ENCODE data around the gene EFCAB6. TPM values are rescaled to one million over a fixed set of nuclear protein-coding genes. Genes with fewer than 3 reads are reported as not detected.

The EFCAB6 gene
- total RNA-seq, 1 donor from 2014 or later: 1.7 TPM

DNA sequence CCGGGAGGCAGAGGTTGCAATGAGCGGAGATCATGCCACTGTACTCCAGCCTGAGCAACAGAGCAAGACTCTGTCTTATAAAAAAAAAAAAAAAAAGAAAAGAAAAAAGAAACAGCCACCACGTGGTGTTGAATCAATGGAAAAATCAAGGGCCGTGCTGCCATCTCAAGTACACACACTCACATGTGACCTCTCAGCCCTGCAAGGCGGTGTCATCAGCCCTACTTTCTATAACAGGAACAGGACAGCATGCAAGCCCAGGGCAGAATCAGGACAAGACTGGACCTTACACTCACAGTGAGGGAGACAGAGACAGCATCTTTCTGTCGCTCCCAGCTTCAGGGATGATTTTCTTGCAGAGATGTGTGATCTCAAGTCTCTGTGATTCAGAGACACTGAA lies 220.7 kb downstream of the EFCAB6 start:
- DNase-seq: no peak
- no peak for ATAC-seq (ENCODE audit: poor library complexity)
- intact Hi-C loops (cut with DNase I): no loop called here

DNA sequence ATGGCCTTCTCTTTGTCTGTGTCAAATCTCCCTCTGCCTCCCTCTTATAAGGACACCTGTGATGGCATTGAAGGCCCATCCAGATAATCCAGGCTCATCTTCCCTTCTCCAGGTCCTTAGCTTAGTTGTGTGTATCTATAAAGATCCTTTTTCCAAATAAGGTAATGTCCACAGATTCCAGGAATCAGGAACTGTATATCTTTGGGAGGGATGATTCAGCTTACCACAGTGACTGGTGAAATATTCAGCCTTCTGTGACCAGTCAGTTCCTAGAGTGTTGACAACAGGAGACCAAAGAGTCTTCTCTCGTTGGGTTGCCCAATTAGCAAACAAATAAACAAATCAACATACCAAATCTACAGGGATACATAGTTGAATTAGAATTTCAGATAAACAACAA lies 224.5 kb downstream of the EFCAB6 start:
- ATAC-seq (ENCODE audit: poor library complexity): no peak
- intact Hi-C loops (cut with DNase I): no loop called here

DNA sequence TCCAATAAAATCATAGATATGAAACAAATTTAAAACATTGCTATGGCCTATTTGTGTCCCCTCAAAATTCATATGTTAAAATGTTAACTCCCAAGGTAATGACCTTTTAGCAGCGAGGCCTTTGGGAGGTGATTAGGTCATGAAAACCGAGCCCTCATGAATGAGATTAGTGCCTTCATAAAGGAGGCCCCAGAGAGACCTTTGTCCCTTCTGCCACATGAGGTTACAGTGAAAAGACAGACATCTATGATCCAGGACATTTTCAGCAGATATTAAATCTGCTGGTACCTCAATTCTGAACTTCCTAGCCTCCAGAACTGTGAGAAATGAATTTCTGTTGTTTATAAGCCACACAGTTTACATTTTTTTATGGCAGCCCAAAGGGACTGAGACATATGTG lies 228.6 kb downstream of the EFCAB6 start:
- ATAC-seq (ENCODE audit: poor library complexity) (no peak), DNase-seq (no peak)
- intact Hi-C loops (cut with DNase I): no loop called here

More for the DNA sequence above, 224.5 kb downstream of the EFCAB6 start:
- DNase-seq: no peak

DNA sequence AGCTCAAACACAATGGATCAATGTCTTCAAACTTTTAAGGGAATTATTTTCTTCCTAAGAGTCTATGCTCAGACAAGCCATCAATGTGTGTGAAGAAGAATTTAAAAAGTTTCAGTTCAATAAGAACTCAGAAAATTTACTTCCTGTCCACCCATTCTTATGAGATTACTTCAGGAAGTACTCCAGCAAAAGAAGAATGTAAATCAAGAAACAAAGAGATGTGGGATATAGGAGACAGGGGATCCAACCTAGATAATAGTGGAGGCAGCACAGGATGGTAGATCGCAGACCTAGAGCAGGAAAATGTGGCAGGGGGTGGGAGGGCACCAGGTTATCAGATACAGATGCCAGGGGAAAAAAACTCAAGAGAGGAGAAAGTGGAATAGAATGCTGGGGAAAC lies 229.7 kb downstream of the EFCAB6 start:
- ATAC-seq (ENCODE audit: poor library complexity): no peak
- no peak for DNase-seq
- intact Hi-C loops (cut with DNase I): no loop called here

DNA sequence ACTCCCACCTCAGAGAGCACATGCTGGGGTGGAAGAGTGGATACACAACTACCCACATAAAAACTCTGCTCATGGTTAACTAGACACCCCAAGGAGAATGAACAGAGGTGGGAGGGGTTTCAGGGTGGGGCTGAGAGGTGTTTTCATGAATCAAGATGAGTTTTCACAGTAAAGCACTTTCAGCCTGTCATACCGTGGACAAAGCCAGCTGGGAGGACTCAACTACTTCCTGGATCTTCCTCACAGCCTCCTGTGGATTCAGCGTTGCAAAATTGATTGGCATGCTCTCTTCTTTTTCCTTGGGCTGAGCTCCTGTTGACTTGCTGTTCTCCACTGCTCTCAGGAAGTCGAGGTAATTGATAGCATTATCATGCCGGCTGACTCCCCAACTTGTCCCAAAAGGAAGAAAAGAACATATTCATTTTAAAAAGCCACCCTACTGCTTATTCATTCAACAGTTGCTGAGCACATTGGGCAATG lies 231.8 kb downstream of the EFCAB6 start:
- intact Hi-C loops (cut with DNase I): no loop called here
- DNase-seq: no peak
- no peak for ATAC-seq (ENCODE audit: poor library complexity)

DNA sequence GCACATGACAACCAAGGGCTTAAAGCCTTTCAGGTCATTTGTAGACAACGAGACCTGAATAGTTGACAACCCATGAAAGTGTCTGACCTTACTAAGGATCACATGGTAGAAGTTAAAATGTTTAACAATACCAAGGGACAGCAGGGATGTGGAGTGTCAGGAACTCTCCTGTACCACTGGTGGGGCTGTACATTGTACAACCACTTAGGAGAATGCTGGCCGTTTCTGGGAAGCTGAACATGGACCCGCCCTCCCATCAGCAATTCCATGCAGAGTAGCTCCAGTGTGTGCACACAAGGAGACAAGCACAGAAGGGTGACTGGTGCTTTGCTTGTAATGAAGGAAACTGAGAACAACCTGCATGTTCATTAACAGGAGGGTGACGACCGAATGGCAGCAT lies 237.4 kb downstream of the EFCAB6 start:
- no peak for ATAC-seq (ENCODE audit: poor library complexity)
- intact Hi-C loops (cut with DNase I): no loop called here

DNA sequence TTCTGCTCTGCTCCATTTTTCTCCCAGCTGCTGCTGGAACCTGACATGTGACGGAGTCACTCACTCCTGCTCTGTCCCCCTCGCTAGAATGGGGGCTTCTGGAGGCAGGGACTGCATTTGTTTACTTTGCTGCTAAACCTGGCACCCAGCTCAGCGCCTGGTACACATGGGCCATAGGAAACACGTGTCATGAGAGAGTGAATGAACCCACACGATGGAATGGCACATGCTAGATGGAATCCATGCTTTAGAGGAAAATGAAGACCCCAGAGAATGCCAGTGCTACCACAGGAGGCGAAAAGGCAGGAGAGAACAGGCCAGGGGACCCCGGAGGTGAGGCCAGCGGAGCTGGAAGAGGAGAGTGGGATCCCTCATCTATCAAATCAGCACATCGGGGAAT lies 239.4 kb downstream of the EFCAB6 start:
- no peak for DNase-seq
- intact Hi-C loops (cut with DNase I): no loop called here
- ATAC-seq (ENCODE audit: poor library complexity): no peak

More for the DNA sequence above, 237.4 kb downstream of the EFCAB6 start:
- DNase-seq: no peak

DNA sequence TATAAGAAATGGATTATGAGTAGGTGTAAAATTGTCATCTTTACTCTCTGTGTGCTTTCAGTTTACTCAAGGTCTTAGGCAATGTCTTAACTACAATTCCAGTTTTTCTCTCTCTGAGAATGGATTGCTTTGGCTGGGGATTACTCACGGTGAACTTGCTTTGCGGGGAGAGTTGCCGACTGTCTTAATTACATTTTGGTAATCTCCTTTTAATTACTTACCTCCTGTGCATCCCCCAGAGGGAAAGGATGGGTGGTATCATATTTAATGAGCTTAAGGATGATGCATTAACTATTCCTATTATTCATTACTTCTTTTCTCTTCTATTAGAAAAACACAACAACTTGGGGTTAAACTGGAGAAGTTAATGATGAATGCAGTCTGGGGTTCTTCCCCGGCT lies 240.9 kb downstream of the EFCAB6 start:
- no peak for DNase-seq
- intact Hi-C loops (cut with DNase I): no loop called here

DNA sequence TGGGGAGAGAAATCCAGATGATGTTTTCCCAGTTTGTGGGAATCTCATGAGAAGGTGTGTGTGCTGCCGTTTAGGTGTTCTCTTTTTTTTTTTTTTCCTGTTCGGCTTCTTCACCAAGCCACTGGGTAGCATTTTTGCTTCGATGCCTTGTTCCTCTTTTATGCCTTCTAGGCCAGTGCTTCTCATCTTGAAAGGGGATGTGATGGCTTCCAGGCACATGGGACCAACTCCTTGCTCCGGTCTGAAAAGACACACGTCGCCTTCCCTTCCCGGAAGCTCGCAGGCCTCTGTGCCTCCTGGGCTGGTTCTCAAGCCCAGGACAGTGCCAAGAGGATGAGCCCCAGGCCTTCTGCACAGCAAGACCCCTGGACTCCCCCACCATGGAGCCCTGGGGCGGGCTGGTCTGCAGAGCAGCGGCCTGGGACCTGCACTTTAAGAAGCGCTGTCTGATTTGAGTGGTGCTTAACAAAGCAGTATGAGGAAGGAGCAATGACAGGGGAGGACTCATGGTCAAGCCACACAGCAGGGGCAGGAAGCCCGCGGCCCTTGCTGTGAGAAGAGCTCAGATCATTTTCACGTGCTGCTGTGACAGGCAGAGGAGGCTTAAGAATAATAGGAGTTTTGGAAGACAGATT lies 241.5 kb downstream of the EFCAB6 start:
- intact Hi-C loops (cut with DNase I): no loop called here
- DNase-seq (no peak), ATAC-seq (ENCODE audit: poor library complexity) (no peak)

More for the DNA sequence above, 240.9 kb downstream of the EFCAB6 start:
- no peak for ATAC-seq (ENCODE audit: poor library complexity)

DNA sequence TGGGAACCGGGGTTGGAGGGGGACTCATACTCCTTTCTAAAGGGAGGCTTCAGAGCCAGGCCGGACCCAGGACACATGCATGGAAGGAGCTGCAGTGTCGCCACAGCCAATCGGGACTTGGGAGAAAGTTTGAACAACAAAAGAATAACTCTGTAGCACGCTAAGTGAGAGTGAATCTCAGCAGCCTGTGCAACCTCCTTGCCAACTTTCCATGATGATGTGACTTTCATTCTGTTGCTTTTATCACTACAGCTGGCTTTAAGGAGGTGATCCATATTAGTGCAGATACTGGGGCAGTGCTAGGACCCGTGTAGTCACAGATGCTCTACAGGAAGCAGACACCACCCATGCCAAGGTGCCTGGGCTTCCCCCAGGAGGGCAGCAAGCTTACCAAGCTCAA lies 243.0 kb downstream of the EFCAB6 start:
- no peak for DNase-seq
- intact Hi-C loops (cut with DNase I): no loop called here
- ATAC-seq (ENCODE audit: poor library complexity): no peak

DNA sequence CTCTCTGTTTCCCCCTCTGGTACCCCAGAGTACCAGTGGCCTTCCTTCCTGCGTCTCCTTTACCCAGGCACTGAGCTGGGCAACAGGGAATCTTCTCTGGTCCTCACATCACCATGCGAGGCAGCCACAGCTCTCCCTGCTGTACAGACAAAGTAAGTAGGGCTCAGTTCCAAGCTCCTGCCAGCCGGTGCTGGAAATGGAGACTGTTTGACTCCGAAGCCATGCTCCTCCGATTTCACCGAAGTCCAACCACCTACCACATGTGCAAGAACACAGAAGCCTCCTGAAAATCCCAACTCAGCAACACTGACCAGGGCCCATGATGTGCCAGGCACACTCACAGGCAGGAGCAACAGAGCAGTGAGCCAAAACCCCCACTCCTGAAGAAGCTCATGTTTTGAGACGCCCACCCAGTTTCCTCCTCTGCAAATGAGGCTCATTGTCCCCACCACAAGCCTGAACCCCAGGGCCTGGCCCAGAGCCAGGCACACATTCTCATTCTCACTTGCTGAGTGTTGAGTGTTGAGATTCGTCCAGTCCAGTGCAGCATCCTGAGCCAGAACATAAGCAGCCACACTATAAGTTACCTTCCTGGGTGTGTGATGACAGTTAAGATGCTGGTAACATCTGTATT lies 244.3 kb downstream of the EFCAB6 start:
- DNase-seq: no peak
- intact Hi-C loops (cut with DNase I): no loop called here
- peak; percentile 18 for ATAC-seq (ENCODE audit: poor library complexity)

DNA sequence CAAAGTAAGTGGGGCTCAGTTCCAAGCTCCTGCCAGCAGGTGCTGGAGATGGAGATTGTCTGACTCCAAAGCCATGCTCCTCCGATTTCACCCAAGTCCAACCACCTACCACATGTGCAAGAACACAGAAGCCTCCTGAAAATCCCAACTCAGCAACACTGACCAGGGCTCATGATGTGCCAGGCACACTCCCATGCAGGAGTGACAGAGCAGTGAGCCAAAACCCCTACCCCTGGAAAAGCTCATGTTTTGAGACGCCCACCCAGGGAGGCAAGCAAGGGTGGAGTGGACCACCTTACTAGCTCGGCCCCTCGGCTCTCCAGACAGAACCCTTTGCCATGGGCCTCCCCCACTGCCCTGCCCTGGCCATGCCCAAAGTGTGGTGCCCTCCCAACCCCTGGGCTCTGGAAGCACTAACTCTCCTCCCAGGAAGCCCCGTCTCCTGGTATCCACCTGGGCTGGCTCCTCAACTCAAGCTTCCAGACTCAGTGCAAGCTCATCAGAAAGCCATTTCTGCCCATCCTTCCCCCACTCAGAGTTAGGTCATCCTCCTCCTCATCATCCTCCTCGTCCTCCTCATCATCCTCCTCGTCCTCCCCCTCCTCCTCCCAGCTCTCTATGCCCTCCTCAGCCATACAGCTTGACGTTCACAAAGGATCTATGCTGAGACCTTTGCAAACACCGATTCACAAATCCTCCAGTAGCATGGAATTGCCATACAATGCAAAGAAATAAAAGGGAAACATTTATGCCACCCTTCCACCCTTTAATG lies 245.4 kb downstream of the EFCAB6 start:
- no peak for DNase-seq
- ATAC-seq (ENCODE audit: poor library complexity): no peak
- intact Hi-C loops (cut with DNase I): no loop called here

DNA sequence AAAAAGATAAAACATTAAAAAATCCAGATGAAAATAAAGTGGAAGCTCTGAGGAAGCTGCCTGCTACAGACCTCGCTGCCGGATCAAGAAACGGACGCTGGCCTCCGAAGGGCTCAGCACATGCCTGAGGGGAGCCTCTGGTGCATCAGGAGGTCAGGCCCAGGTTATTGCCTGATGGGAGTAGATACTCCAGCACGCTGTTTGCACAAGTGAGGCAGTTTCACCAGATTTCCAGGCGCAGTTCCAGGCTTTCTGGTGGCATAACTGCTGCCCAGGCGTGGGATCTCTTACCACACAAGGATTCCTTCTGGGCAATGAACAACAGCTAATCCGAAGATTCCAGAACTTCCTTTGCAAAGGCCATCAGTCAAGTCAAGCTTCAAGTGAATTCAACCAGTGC lies 246.1 kb downstream of the EFCAB6 start:
- no peak for ATAC-seq (ENCODE audit: poor library complexity)
- DNase-seq: no peak
- intact Hi-C loops (cut with DNase I): no loop called here

DNA sequence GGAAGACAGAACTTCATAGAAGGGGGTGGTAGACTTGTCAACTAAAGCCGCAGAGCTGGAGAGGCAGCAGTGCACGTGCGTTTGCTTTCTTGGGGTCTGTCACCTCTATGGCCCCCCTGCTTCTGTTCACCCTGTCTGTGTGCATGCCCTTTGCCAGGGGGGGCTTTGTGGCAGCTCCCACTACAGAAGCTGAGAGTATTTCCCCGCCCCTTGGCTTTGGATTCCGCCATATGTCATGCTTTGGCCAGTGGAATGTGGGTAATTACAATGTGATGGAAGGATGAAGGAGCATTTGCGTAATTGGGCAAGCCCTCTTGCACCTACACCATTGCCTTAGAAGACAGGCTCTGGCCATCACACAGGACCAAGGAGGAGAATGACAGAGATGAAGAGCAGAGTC lies 247.2 kb downstream of the EFCAB6 start:
- DNase-seq: no peak
- intact Hi-C loops (cut with DNase I): no loop called here
- ATAC-seq (ENCODE audit: poor library complexity): no peak

DNA sequence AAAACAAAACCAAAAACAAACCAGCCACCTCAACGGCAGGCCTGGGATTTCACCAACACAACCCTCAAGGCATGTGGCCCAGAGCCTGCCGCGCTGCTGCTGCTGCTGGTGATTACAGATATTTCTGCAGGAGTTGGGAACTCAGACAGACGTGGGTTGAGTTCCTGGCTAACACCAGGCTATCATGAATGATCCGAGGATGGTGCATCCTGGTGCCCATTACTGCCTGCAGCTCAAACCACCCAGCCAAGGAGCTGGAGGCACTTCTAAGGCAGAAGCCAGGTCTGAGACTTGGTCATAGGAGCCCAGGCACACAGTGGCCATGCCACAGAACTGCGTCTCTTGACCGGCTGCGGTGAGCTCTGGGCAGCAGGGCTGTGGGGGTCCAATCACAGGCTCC lies 248.5 kb downstream of the EFCAB6 start:
- ATAC-seq (ENCODE audit: poor library complexity) (no peak), DNase-seq (no peak)
- intact Hi-C loops (cut with DNase I): no loop called here

DNA sequence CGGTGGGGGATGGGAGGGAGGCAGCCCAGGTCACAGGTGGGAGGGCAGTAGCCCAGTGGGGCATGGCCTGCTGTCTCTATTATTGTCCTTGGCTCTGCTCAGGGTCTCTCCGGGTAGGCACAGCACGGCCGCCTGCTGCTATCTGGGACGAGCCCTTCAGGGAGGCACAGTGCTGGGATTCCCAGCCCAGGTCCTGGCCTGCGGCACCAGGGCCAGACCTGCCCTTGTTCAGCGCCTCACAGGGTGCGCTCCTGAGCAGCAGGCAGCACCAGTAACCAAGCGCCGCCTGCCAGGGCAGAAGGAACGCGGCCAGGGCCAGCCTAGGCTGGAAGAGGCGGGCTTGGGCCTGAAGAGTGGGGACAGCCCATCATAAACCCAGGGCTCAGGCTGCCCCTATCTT lies 249.3 kb downstream of the EFCAB6 start:
- ATAC-seq (ENCODE audit: poor library complexity) (peak; percentile 36), DNase-seq (no peak)
- intact Hi-C loops (cut with DNase I): no loop called here

DNA sequence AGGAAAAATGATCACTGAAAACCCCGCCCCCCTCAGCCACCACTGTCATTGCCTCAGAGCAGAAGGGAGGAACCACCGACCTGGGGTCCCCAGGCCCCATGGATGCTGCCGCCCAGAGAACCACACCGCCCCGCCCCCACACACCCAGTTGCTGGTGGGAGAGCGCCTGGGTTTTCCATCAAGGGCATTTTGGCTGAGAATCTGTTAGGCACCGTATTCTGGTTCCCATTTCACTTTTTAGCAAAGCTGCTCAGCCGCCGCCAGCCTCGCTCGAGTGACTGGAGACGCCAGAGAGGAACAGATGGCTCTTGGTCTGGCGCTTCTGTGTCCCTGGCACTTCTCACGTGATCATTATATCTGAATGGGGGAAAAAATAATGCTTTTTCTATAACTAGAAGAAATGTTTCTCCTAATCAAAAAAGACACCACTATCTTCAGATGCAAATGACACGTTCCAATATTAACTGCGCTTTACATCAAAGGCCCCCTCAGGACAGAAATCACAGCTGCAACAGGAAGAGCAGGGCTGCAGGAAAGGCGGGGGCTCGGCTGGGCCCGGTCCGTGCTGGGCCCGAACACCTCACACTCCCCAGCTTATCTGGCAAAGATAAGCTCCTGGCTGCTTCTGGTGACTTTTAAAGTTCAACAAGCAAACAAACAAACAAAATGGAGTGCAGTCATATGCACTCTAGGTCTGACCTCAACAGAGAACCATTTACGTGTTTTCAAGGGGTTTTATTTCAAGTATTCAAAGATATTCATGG lies 250.5 kb downstream of the EFCAB6 start:
- ATAC-seq (ENCODE audit: poor library complexity) (no peak), DNase-seq (no peak)
- intact Hi-C loops (cut with DNase I): no loop called here

DNA sequence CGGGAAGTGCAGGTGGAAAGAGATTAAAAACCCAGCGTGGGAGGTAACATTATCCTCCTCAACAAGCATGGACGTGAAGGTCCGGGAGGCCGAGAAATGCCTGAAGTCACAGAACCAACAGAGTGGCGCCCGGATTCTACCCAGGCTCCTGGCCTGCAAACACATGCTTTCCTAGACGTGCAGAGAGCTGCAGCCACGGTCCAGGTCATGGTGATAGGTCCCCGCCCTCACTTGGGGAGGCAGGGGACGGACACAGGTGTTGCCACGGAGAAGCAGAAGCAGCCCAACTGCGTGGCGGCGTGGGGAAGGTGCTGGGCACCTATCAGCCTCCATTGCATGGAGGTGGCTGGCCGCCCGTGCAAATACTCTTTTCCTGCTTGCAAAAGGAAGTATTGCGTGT lies 251.5 kb downstream of the EFCAB6 start:
- ATAC-seq (ENCODE audit: poor library complexity) (no peak), DNase-seq (no peak)
- intact Hi-C loops (cut with DNase I): no loop called here
